Neural cell (in vitro differentiated cells): ENCODE data around the gene MIB1. TPM values are rescaled to one million over a fixed set of nuclear protein-coding genes. Genes with fewer than 3 reads are reported as not detected.
"Not testable (repeated sequence)": the region's sequence is repeated elsewhere in the genome, so short reads cannot be mapped to it uniquely, and the experiment has no call there.

Source experiments
- H2AFZ ChIP-seq: fragments of 200-600, 300-800 bp; sonication (generic), shearing (Covaris generic); 2 replicates; pipeline ENCODE4 v1.6.0; 2014; ENCODE audit warnings: low read depth, mild to moderate bottlenecking, antibody characterized with exemption, low read length, moderate library complexity
- H3F3A ChIP-seq: fragments of 200-600 bp; shearing (Covaris generic); 2 replicates; pipeline ENCODE4 v1.6.1; 2016; ENCODE audit warnings: mild to moderate bottlenecking, moderate library complexity, mixed read lengths, antibody characterized with exemption, low read length; ENCODE audit not compliant: insufficient read depth, poor library complexity, severe bottlenecking
- H3K27ac ChIP-seq: fragments of 200-600, 300-800 bp; sonication (generic), shearing (Covaris generic); 2 replicates; pipeline ENCODE4 v1.5.1; 2014; ENCODE audit warnings: mild to moderate bottlenecking, low read length, moderate library complexity
- H3K27me3 ChIP-seq: fragments of 300-800, 200-600 bp; sonication (generic), shearing (Covaris generic); 2 replicates; pipeline ENCODE4 v1.6.0; 2014; ENCODE audit warnings: mild to moderate bottlenecking, low read depth, low read length, moderate library complexity; ENCODE audit not compliant: insufficient read depth
- H3K36me3 ChIP-seq: fragments of 300-800, 200-600 bp; sonication (generic), shearing (Covaris generic); 2 replicates; pipeline ENCODE4 v1.5.1; 2014; ENCODE audit warnings: mild to moderate bottlenecking, antibody characterized with exemption, low read length, moderate library complexity; ENCODE audit not compliant: insufficient read depth
- H3K4me2 ChIP-seq: fragments of 300-800, 200-600 bp; sonication (generic), shearing (Covaris generic); 2 replicates; pipeline ENCODE4 v1.6.0; 2014; ENCODE audit warnings: mild to moderate bottlenecking, low read length
- H3K4me3 ChIP-seq: fragments of 300-800, 200-600 bp; sonication (generic), shearing (Covaris generic); 2 replicates; pipeline ENCODE4 v1.5.1; 2014; ENCODE audit warnings: mild to moderate bottlenecking, low read length, moderate library complexity
- H3K79me2 ChIP-seq: fragments of 200-600 bp; shearing (Covaris generic); replicated peaks from 2 replicates; pipeline ENCODE4 v1.6.0; 2014; ENCODE audit warnings: mild to moderate bottlenecking, low read length, moderate library complexity; ENCODE audit not compliant: insufficient read depth
- H3K9ac ChIP-seq: fragments of 300-800, 200-600 bp; sonication (generic), shearing (Covaris generic); 2 replicates; pipeline ENCODE4 v1.6.1; 2016; ENCODE audit warnings: mild to moderate bottlenecking, low read length, mixed read lengths
- H3K9me2 ChIP-seq: fragments of 200-600 bp; shearing (Covaris generic); 2 replicates; pipeline ENCODE4 v1.6.1; 2016; ENCODE audit warnings: mild to moderate bottlenecking, low read length, mixed read lengths; ENCODE audit not compliant: insufficient read depth
- H3K9me3 ChIP-seq: fragments of 200-600, 300-800 bp; sonication (generic), shearing (Covaris generic); 2 replicates; pipeline ENCODE4 v1.6.1; 2016; ENCODE audit warnings: mild to moderate bottlenecking, mixed run types, low read length, moderate library complexity, mixed read lengths
- H4K20me1 ChIP-seq: fragments of 200-600 bp; shearing (Covaris generic); 2 replicates; pipeline ENCODE4 v1.6.1; 2016; ENCODE audit warnings: mild to moderate bottlenecking, mixed run types; ENCODE audit not compliant: insufficient read depth
- EP300 ChIP-seq: fragments of 450-650 bp; conservative IDR thresholded peaks from 2 replicates; pipeline ENCODE4 v1.6.1; 2014; ENCODE audit warnings: antibody characterized with exemption, mild to moderate bottlenecking, moderate library complexity; ENCODE audit not compliant: poor library complexity, severe bottlenecking
- EZH2 ChIP-seq: fragments of 200-600, 300-800 bp; shearing (Covaris generic), sonication (generic); IDR thresholded peaks from 2 replicates; pipeline ENCODE4 v1.6.1; 2014; ENCODE audit warnings: antibody characterized with exemption, low read length, borderline replicate concordance, mild to moderate bottlenecking; ENCODE audit not compliant: insufficient read depth, poor library complexity, severe bottlenecking
- MXI1 ChIP-seq: fragments of 450-650 bp; conservative IDR thresholded peaks from 2 replicates; pipeline ENCODE4 v1.6.1; 2014; ENCODE audit warnings: antibody characterized with exemption, mild to moderate bottlenecking; ENCODE audit not compliant: poor library complexity, severe bottlenecking
- POLR2AphosphoS5 ChIP-seq: IDR thresholded peaks from 2 replicates; pipeline ENCODE4 v1.6.1; 2012
- RAD21 ChIP-seq: fragments of 450-650 bp; conservative IDR thresholded peaks from 2 replicates; pipeline ENCODE4 v1.6.1; 2014; ENCODE audit warnings: antibody characterized with exemption, mild to moderate bottlenecking, moderate library complexity
- SMC3 ChIP-seq: fragments of 450-650 bp; conservative IDR thresholded peaks from 2 replicates; pipeline ENCODE4 v1.6.1; 2014; ENCODE audit warnings: antibody characterized with exemption, mild to moderate bottlenecking, moderate library complexity; ENCODE audit not compliant: poor library complexity
- TAF1 ChIP-seq: IDR thresholded peaks from 2 replicates; pipeline ENCODE4 v1.6.1; 2012; ENCODE audit warnings: low read depth
- polyA plus RNA-seq: library from polyadenylated mRNA; depleted of rRNA; stranded (reverse); fragments of >200 nt; gene quantifications from 2 replicates; pipeline ENCODE4 v1.2.3, GENCODE V29; 2014
- TF ChIP-seq, protein P1 (sequence below): IDR thresholded peaks from 2 replicates; pipeline ENCODE4 v1.6.1; 2012; ENCODE audit warnings: borderline replicate concordance
- TF ChIP-seq, protein P2 (sequence below): fragments of 450-650 bp; IDR thresholded peaks from 2 replicates; pipeline ENCODE4 v1.5.1; 2014; ENCODE audit warnings: antibody characterized with exemption, mild to moderate bottlenecking, moderate library complexity; ENCODE audit not compliant: poor library complexity, severe bottlenecking

MIB1 gene
- polyA plus RNA-seq, 1 donor from 2014 or later = 68.3 TPM

DNA sequence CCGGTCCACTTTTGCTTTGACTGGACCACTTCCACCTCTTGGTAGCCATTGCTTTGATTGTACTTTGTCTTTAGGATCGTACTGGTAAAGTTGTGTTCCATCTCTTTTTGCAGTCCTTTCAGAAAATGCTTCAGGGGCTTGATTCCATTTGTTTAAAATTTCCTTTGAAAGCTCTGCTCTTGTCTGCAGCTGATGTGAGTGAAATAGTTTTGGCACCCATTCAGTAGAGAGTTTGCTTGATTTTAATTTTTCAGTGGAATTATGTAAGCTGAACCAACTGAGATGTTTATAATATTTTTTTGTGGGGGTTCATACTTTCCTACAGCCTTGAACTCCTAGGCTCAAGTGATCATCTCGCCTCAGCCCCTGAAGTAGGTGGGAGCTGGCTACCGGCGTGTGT is 7.6 kb upstream of the MIB1 start:
- H3K9ac ChIP-seq = no peak overlapping the region
- no peaks in the 10 kb centered on the region for H3K36me3 ChIP-seq
- no peaks in the 10 kb centered on the region for H3K27me3 ChIP-seq
- H4K20me1 ChIP-seq = no peaks in the 10 kb centered on the region
- H3K27ac ChIP-seq = no peak overlapping the region
- no peaks in the 10 kb centered on the region for H3K9me2 ChIP-seq
- H2AFZ ChIP-seq = no peak overlapping the region
- H3K4me3 ChIP-seq = no peak overlapping the region
- no peak overlapping the region for H3K4me2 ChIP-seq
- no peak for TF ChIP-seq POLR2AphosphoS5
- TF ChIP-seq RAD21 = no peak
- TF ChIP-seq, protein P1, sequence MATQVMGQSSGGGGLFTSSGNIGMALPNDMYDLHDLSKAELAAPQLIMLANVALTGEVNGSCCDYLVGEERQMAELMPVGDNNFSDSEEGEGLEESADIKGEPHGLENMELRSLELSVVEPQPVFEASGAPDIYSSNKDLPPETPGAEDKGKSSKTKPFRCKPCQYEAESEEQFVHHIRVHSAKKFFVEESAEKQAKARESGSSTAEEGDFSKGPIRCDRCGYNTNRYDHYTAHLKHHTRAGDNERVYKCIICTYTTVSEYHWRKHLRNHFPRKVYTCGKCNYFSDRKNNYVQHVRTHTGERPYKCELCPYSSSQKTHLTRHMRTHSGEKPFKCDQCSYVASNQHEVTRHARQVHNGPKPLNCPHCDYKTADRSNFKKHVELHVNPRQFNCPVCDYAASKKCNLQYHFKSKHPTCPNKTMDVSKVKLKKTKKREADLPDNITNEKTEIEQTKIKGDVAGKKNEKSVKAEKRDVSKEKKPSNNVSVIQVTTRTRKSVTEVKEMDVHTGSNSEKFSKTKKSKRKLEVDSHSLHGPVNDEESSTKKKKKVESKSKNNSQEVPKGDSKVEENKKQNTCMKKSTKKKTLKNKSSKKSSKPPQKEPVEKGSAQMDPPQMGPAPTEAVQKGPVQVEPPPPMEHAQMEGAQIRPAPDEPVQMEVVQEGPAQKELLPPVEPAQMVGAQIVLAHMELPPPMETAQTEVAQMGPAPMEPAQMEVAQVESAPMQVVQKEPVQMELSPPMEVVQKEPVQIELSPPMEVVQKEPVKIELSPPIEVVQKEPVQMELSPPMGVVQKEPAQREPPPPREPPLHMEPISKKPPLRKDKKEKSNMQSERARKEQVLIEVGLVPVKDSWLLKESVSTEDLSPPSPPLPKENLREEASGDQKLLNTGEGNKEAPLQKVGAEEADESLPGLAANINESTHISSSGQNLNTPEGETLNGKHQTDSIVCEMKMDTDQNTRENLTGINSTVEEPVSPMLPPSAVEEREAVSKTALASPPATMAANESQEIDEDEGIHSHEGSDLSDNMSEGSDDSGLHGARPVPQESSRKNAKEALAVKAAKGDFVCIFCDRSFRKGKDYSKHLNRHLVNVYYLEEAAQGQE = no peak
- TF ChIP-seq, protein P2, sequence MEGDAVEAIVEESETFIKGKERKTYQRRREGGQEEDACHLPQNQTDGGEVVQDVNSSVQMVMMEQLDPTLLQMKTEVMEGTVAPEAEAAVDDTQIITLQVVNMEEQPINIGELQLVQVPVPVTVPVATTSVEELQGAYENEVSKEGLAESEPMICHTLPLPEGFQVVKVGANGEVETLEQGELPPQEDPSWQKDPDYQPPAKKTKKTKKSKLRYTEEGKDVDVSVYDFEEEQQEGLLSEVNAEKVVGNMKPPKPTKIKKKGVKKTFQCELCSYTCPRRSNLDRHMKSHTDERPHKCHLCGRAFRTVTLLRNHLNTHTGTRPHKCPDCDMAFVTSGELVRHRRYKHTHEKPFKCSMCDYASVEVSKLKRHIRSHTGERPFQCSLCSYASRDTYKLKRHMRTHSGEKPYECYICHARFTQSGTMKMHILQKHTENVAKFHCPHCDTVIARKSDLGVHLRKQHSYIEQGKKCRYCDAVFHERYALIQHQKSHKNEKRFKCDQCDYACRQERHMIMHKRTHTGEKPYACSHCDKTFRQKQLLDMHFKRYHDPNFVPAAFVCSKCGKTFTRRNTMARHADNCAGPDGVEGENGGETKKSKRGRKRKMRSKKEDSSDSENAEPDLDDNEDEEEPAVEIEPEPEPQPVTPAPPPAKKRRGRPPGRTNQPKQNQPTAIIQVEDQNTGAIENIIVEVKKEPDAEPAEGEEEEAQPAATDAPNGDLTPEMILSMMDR = no peak
- TF ChIP-seq TAF1 = no peak
- no peaks in the 10 kb centered on the region for H3K9me3 ChIP-seq
- H3F3A ChIP-seq = no peaks in the 10 kb centered on the region
- H3K79me2 ChIP-seq = no peaks in the 10 kb centered on the region

DNA sequence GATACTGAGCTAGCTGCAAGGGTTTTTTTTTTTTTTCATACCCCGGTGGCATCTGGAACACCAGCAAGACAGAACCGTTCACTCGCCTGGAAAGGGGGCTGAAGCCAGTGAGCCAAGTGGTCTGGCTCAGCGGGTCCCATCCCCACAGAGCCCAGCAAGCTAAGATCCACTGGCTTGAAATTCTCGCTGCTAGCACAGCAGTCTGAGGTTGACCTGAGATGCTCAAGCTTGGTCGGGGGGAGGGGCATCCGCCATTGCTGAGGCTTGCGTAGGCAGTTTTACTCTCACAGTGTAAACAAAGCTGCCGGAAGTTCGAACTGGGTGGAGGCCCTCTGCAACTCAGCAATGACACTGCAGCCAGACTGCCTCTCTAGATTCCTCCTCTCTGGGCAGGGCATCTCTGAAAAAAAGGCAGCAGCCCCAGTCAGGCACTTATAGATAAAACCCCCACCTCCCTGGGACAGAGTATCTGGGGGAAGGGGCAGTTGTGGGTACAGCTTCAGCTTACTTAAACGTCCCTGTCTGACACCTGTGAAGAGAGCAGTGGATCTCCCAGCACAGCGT is 5.1 kb upstream of the MIB1 start:
- no peak overlapping the region for H3K27ac ChIP-seq
- no peaks in the 10 kb centered on the region for H3F3A ChIP-seq
- H3K27me3 ChIP-seq = no peaks in the 10 kb centered on the region
- H3K36me3 ChIP-seq = no peaks in the 10 kb centered on the region
- no peaks in the 10 kb centered on the region for H3K9me2 ChIP-seq
- H3K79me2 ChIP-seq = no peaks in the 10 kb centered on the region
- H3K9me3 ChIP-seq = no peaks in the 10 kb centered on the region
- H2AFZ ChIP-seq = no peak overlapping the region
- H4K20me1 ChIP-seq = no peaks in the 10 kb centered on the region
- TF ChIP-seq POLR2AphosphoS5 (no peak), MXI1 (no peak), SMC3 (no peak), TAF1 (no peak), EP300 (no peak), EZH2 (no peak), RAD21 (no peak)
- TF ChIP-seq, protein P1 = no peak
- TF ChIP-seq, protein P2 = no peak
- H3K4me3 ChIP-seq = no peak overlapping the region
- H3K4me2 ChIP-seq = no peak overlapping the region
- no peak overlapping the region for H3K9ac ChIP-seq

DNA sequence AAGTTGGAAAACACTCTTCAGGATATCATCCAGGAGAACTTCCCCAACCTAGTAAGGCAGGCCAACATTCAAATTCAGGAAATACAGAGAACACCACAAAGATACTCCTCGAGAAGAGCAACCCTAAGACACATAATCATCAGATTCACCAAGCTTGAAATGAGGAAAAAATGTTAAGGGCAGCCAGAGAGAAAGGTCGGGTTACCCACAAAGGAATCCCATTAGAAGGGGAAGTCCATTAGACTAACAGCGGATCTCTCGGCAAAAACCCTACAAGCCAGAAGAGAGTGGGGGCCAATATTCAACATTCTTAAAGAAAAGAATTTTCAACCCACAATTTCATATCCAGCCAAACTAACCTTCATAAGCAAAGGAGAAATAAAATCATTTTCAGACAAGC is 3.7 kb upstream of the MIB1 start:
- H2AFZ ChIP-seq, H3K79me2 ChIP-seq, H3K9me2 ChIP-seq, H3K27me3 ChIP-seq, H3K4me3 ChIP-seq, H3K27ac ChIP-seq, H4K20me1 ChIP-seq, H3K36me3 ChIP-seq, H3K9ac ChIP-seq, H3F3A ChIP-seq, H3K4me2 ChIP-seq, H3K9me3 ChIP-seq: not testable (repeated sequence)
